Mucosa of gallbladder (tissue), 1 donor: ENCODE results near the gene ADGRG4. TPM values are rescaled to one million over a fixed set of nuclear protein-coding genes. Genes with fewer than 3 reads are reported as not detected.

ENCODE experiments used
- DNase-seq: peaks from one replicate; pipeline ENCODE4 v3.0.0-alpha.2; 2020; ENCODE audit warnings: low spot score
- total RNA-seq: library from RNA; stranded (reverse); gene quantifications from one replicate; pipeline ENCODE4 v1.2.1, GENCODE V29; 2021
- donor health status: DM: no; HTN: no; CAD: no.

ADGRG4 gene
- total RNA-seq, 1 donor from 2014 or later: not detected

GRCh38 chrX:136292656-136293055 is 8.1 kb upstream of the ADGRG4 start:
- no peak for DNase-seq

DNA sequence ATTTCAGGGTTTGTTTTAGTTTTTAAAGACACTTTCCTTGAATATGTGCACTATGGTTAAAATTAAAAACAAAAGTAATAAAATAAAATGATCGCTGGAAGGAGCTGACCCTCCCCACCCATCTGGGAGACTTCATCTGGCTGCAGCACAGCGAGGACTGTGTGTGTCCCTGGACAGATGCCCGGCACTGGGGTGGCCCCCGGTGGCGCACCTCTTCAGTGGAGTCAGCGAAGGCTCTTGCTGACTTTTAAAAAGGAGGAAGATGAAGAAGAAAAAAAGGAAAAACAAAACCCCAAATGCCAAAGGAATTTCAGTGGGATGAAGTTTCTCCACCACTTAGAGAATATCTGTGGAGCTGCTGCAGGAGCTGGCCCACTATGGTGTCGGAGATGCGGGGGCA is 5.4 kb upstream of the ADGRG4 start:
- no peak for DNase-seq

DNA sequence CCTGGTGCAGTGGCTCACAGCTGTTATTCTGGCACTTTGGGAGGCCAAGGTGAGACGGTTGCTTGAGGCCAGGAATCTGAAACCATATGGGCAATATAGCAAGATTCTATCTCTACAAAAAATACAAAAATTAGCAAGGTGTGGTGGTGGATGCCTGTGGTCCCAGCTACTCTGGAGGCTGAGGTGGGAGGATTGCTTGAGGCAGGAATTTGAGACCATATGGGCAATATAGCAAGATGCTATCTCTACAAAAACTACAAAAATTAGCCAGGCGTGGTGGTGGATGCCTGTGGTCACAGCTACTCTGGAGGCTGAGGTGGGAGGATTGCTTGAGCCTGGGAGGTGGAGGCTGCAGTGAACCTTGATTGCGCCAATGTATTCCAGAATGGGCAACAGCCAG is 2.3 kb downstream of the ADGRG4 start:
- no peak for DNase-seq

GRCh38 chrX:136304493-136304892 is 3.7 kb downstream of the ADGRG4 start:
- no peak for DNase-seq

- no peak for DNase-seq
Measured at GRCh38 chrX:136306182-136306581, 5.4 kb downstream of the ADGRG4 start.

DNA sequence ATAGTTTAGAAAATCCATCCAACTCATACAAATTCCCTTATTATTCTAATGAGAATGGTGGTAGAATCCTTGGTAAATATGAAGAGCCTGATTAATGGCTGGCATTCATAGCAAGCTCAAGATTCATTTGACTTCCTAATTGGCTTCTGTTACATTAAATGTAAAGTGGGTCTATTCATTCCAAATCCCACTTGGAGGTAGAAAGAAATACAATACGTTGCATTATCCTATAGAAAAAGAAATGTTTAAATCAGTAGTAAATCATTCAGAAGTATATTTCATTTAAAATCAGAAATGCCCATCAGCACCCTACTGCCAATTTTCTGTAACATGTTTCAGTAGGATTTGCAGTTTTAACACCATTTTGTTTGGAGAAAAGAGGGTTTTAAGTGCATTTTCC is 6.7 kb downstream of the ADGRG4 start:
- DNase-seq: no peak

DNA sequence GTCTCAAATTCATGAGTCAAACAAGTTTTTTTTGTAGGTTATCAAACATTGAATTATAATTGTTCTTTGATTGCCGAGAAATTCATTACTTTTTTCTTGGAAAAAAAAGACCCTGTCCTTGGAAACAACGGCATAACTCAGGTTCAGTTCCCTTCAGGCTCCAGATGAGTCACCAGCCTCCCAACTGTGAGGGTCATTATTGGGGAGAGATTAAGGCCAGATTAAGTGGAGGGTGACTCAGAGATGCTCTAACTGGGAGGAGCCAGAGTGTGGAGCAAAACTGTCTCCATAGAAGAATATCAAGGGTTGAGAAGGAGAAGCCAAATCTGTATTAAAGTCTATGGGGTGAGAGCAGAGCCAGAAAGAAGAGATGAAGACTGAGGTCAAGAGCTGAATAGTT is 9.6 kb downstream of the ADGRG4 start:
- DNase-seq: no peak

- no peak for DNase-seq
Measured at GRCh38 chrX:136318156-136318555, 17.4 kb downstream of the ADGRG4 start.

DNA sequence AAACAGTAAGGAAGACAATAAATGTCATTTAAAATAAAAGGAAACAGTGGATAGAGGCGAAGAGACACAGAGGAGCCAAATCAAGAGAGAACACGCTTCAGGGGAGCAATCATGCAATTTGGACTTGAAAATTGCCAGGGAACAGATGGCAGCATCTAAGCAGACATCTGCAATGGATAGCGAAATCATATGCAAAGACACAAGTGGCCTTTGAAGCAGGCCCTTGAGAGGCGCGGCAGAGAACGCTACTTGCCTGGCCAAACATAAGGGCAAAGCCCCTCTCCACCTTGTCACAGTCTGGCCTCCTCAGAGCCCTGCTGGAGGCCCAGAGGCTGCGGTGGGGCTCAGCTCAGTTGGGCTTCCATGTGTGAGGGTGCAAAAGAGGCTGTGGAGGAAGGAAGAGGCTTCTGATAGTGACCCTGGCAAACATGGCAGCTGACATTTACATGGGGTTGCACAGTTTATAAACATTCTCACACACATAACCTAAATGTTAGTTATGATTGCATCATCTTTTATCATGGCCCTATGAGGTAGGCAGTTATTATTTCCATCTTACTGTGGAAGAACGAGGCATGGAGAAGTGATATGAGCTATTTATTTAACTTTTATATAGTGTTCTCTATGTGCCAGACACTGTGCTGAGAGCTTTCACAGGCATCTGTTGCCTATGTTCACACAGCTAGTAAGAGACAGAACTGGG is 18.3 kb downstream of the ADGRG4 start:
- no peak for DNase-seq

GRCh38 chrX:136319600-136319999 is 18.8 kb downstream of the ADGRG4 start:
- no peak for DNase-seq

- no peak for DNase-seq
Measured at GRCh38 chrX:136321532-136321931, 20.8 kb downstream of the ADGRG4 start.

- no peak for DNase-seq
Measured at GRCh38 chrX:136322064-136322463, 21.3 kb downstream of the ADGRG4 start.

GRCh38 chrX:136325377-136325776 is 24.6 kb downstream of the ADGRG4 start:
- no peak for DNase-seq

DNA sequence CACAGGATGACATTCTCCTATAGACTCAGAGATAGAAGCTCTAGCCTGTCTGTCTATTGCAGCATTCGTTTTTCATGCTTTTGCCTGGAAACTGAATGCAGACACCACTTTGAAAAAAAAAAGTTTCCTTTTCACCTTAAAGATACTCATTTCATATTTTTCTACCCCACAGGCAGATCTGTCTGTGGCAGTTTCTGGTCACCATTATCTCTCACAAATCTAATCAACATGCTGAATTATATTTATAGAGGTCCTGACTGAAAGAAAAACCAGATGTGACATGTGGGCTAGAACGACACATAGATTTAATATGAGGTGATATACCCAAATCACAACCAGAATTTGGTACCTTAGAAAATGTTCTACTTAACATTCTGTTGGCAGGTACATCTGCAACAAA is 28.2 kb downstream of the ADGRG4 start:
- DNase-seq: no peak

- no peak for DNase-seq
Measured at GRCh38 chrX:136336623-136337022, 35.9 kb downstream of the ADGRG4 start.

DNA sequence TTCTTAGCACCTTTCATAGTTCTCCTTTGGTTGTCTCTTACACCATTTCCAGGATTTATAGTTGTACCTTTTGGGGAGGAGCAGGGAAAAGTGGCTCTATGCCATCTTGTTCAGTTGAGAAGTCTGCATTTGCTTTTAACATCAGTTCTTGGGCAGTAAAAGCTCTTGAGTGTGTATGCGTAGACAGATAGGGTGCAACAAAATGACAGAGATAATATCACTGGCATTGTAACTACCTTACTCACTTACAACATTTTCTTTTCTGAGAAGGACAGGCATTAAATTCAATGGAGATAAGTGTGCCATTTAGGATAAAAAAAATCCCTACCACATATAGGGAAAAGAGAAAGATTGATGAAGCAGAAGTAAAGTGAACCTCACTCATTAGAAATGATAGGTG is 38.9 kb downstream of the ADGRG4 start:
- no peak for DNase-seq

- DNase-seq: no peak
Measured at GRCh38 chrX:136344320-136344719, 43.6 kb downstream of the ADGRG4 start.

DNA sequence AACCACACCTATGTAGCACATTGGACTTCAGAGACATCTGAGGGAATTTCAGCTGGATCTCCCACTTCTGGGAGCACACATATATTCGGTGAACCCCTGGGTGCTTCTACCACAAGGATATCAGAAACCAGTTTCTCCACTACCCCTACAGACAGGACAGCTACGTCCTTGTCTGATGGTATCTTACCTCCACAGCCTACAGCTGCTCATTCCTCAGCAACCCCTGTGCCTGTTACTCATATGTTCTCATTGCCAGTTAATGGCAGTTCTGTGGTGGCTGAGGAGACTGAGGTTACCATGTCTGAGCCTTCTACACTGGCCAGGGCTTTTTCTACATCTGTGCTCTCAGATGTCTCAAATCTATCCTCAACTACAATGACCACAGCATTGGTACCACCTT is 45.7 kb downstream of the ADGRG4 start:
- DNase-seq: no peak

DNA sequence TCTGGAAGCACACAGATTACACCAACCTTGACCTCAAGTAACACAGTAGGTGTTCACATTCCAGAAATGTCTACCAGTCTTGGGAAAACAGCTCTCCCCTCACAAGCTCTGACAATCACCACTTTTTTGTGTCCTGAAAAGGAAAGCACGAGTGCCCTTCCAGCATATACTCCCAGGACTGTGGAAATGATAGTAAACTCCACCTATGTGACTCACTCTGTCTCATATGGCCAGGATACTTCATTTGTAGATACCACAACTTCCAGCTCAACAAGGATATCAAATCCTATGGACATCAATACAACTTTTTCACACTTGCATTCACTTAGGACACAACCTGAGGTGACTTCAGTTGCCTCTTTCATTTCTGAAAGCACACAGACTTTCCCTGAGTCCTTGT is 46.9 kb downstream of the ADGRG4 start:
- no peak for DNase-seq

- no peak for DNase-seq
Measured at GRCh38 chrX:136353526-136354093, 52.8 kb downstream of the ADGRG4 start.

DNA sequence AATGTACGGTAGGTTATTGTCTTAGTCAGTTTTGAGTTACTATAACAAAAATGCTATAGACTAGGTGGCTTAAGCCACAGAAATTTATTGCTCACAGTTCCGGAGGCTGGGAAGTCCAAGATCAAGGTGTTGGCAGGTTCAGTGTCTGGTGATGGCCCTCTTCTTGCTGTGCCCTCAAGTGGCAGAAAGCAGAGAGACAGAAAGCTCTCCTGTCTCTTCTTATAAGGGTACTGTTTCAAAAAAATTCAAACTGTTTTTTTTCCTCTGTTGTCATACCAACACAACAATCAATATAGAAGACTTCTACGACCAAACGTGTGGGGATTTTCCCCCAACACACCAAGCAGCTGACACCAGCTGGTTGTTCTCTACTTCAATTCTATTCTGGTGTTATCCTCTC is 53.4 kb downstream of the ADGRG4 start:
- no peak for DNase-seq

GRCh38 chrX:136369377-136369776 is 68.6 kb downstream of the ADGRG4 start:
- no peak for DNase-seq

GRCh38 chrX:136376713-136377112 is 76.0 kb downstream of the ADGRG4 start:
- no peak for DNase-seq
